ENCODE results near the gene NAV2. TPM values are rescaled to one million over a fixed set of nuclear protein-coding genes. Genes with fewer than 3 reads are reported as not detected.

The NAV2 gene, protein sequence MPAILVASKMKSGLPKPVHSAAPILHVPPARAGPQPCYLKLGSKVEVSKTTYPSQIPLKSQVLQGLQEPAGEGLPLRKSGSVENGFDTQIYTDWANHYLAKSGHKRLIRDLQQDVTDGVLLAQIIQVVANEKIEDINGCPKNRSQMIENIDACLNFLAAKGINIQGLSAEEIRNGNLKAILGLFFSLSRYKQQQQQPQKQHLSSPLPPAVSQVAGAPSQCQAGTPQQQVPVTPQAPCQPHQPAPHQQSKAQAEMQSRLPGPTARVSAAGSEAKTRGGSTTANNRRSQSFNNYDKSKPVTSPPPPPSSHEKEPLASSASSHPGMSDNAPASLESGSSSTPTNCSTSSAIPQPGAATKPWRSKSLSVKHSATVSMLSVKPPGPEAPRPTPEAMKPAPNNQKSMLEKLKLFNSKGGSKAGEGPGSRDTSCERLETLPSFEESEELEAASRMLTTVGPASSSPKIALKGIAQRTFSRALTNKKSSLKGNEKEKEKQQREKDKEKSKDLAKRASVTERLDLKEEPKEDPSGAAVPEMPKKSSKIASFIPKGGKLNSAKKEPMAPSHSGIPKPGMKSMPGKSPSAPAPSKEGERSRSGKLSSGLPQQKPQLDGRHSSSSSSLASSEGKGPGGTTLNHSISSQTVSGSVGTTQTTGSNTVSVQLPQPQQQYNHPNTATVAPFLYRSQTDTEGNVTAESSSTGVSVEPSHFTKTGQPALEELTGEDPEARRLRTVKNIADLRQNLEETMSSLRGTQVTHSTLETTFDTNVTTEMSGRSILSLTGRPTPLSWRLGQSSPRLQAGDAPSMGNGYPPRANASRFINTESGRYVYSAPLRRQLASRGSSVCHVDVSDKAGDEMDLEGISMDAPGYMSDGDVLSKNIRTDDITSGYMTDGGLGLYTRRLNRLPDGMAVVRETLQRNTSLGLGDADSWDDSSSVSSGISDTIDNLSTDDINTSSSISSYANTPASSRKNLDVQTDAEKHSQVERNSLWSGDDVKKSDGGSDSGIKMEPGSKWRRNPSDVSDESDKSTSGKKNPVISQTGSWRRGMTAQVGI (N-terminal part only)
- polyA plus RNA-seq (2011; rRNA removed) (5.1 and 7.2 TPM in 2 replicates), polyA minus RNA-seq (2011; rRNA and poly(A)+ RNA removed) (22.0 and 25.3 TPM in 2 replicates)

- TF ChIP-seq, protein P1, sequence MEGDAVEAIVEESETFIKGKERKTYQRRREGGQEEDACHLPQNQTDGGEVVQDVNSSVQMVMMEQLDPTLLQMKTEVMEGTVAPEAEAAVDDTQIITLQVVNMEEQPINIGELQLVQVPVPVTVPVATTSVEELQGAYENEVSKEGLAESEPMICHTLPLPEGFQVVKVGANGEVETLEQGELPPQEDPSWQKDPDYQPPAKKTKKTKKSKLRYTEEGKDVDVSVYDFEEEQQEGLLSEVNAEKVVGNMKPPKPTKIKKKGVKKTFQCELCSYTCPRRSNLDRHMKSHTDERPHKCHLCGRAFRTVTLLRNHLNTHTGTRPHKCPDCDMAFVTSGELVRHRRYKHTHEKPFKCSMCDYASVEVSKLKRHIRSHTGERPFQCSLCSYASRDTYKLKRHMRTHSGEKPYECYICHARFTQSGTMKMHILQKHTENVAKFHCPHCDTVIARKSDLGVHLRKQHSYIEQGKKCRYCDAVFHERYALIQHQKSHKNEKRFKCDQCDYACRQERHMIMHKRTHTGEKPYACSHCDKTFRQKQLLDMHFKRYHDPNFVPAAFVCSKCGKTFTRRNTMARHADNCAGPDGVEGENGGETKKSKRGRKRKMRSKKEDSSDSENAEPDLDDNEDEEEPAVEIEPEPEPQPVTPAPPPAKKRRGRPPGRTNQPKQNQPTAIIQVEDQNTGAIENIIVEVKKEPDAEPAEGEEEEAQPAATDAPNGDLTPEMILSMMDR (IDR thresholded peaks at IDR 0.05; ENCODE audit: low read depth, low read length) = no peak
- Histone ChIP-seq H3K4me3 (ENCODE audit: low read depth, low read length) (peak within 1 kb of the TSS; percentile 85), H3K27me3 (ENCODE audit: control insufficient read depth, insufficient read depth, low read length) (no peaks in the 10 kb centered on the region), H3K27ac (ENCODE audit: low read depth, low read length) (peak within 1 kb of the TSS; percentile 99), H3K9me3 (ENCODE audit: control insufficient read depth, insufficient read depth, low read length) (no peaks in the 10 kb centered on the region; the same call in 1 of the 2 replicates)
- DNase-seq (ENCODE audit: low read depth, low spot score) = peak; percentile 70
- CTCF ChIA-PET = interaction anchor here (1.1 to 1.9 kb wide), 7 partner anchors 23 to 205 kb away, joined by 3 to 5 read pairs (median 4); no protein-coding TSS in a partner anchor
- POLR2A ChIA-PET = interaction anchor here (0.9 to 3.0 kb wide), 7 partner anchors 9 to 137 kb away, joined by 3 to 14 read pairs (median 5); no protein-coding TSS in a partner anchor
Measured at GRCh38 chr11:19712281-19713195, at the start of gene NAV2. TSS of gene NAV2 (plus strand) at chr11:19712837. CDS start at chr11:19713696, 859 bp downstream.

- ChIA-PET CTCF (interaction anchor here (1.2 kb wide), 1 partner anchor 99 kb away, joined by 3 read pairs; no protein-coding TSS in a partner anchor), POLR2A (no interaction called here)
- Histone ChIP-seq H3K27me3 (ENCODE audit: control insufficient read depth, insufficient read depth, low read length) (no peaks in the 10 kb centered on the region), H3K9me3 (ENCODE audit: control insufficient read depth, insufficient read depth, low read length) (no peaks in the 10 kb centered on the region), H3K4me3 (ENCODE audit: low read depth, low read length) (no peak overlapping the region), H3K27ac (ENCODE audit: low read depth, low read length) (no peak overlapping the region)
- DNase-seq (ENCODE audit: low read depth, low spot score) = no peak
- TF ChIP-seq, protein P1 (IDR thresholded peaks at IDR 0.05; ENCODE audit: low read depth, low read length) = no peak
Measured at GRCh38 chr11:19663206-19663605, 49.4 kb upstream of the NAV2 start.

GRCh38 chr11:19664886-19665548, 47.6 kb upstream of the NAV2 start:
- TF ChIP-seq, protein P1 (IDR thresholded peaks at IDR 0.05; ENCODE audit: low read depth, low read length) = no peak
- H3K9me3 ChIP-seq (ENCODE audit: control insufficient read depth, insufficient read depth, low read length) = no peaks in the 10 kb centered on the region
- POLR2A ChIA-PET = no interaction called here
- H3K4me3 ChIP-seq (ENCODE audit: low read depth, low read length) = no peak overlapping the region
- no peak overlapping the region for H3K27ac ChIP-seq (ENCODE audit: low read depth, low read length)
- DNase-seq (ENCODE audit: low read depth, low spot score) = no peak
- CTCF ChIA-PET = interaction anchor here (0.7 to 1.3 kb wide), 2 partner anchors 77 to 99 kb away, joined by 3 read pairs; no protein-coding TSS in a partner anchor
- no peaks in the 10 kb centered on the region for H3K27me3 ChIP-seq (ENCODE audit: control insufficient read depth, insufficient read depth, low read length)

DNA sequence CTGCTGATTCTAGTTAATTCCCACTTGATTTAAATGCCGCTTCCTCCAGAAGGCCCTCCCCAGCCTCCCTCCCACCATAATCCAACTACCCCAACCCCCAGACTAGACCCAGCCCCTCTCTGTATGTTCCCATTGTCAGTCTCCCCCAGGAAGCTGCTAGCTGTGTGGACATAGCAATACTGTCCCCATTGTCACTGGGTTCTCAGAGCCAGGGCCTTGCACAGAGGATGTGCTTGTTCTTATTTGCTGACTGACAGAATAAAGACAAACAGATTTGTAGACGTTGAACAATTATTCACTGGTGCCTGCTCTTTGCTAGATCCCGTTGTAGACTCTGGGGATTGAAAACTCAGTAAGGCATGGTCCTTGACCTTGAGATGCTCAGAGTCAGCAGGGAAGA, 45.7 kb upstream of the NAV2 start:
- POLR2A ChIA-PET = no interaction called here
- Histone ChIP-seq H3K4me3 (ENCODE audit: low read depth, low read length) (no peak overlapping the region), H3K27ac (ENCODE audit: low read depth, low read length) (no peak overlapping the region), H3K9me3 (ENCODE audit: control insufficient read depth, insufficient read depth, low read length) (no peaks in the 10 kb centered on the region), H3K27me3 (ENCODE audit: control insufficient read depth, insufficient read depth, low read length) (no peaks in the 10 kb centered on the region)
- CTCF ChIA-PET = interaction anchor here (1.3 to 1.7 kb wide), 2 partner anchors 10 to 32 kb away, joined by 3 to 5 read pairs; no protein-coding TSS in a partner anchor
- no peak for DNase-seq (ENCODE audit: low read depth, low spot score)
- TF ChIP-seq, protein P1 (IDR thresholded peaks at IDR 0.05; ENCODE audit: low read depth, low read length) = no peak
